OCI-LY7 (cell line): ENCODE measurements around the gene IGSF10. TPM values are rescaled to one million over a fixed set of nuclear protein-coding genes. Genes with fewer than 3 reads are reported as not detected.

ENCODE experiments used
- BruUV-seq: library from RNA; stranded (reverse); fragments of 400-500 nt; replicated peaks from 2 replicates; lab custom pipeline; 2021; lab: Mats Ljungman, UMichigan
- CTCF ChIA-PET: fragments of 300-600 bp; sonication (Branson Sonifier 250); formaldehyde crosslinking; loops from one replicate; lab custom pipeline; 2022; ENCODE audit warnings: antibody characterized with exemption; ENCODE audit not compliant: unreplicated experiment; lab: Charles Lee
- POLR2A ChIA-PET: fragments of 300-600 bp; sonication (Branson Sonifier 250); formaldehyde crosslinking; loops from one replicate; lab custom pipeline; 2022; ENCODE audit warnings: antibody characterized with exemption; lab: Charles Lee
- DNase-seq: peaks from one replicate; pipeline ENCODE4 v3.0.0-alpha.2; 2015; ENCODE audit warnings: low spot score
- H2AFZ ChIP-seq: fragments of 200-600 bp; sonication (generic), shearing (Covaris generic); 2 replicates; pipeline ENCODE4 v1.6.1; 2014; ENCODE audit warnings: mild to moderate bottlenecking, antibody characterized with exemption, low read length, moderate library complexity
- H3K27ac ChIP-seq: fragments of 200-600 bp; sonication (generic); 2 replicates; pipeline ENCODE4 v1.5.1; 2014; ENCODE audit warnings: mixed run types, low read depth, mild to moderate bottlenecking, moderate library complexity, low read length, inconsistent platforms; ENCODE audit not compliant: poor library complexity, severe bottlenecking
- H3K36me3 ChIP-seq: fragments of 200-600 bp; sonication (generic); 2 replicates; pipeline ENCODE4 v1.6.1; 2014; ENCODE audit warnings: mild to moderate bottlenecking, antibody characterized with exemption, low read length, moderate library complexity, mixed read lengths; ENCODE audit not compliant: insufficient read depth
- H3K4me1 ChIP-seq: fragments of 200-600 bp; sonication (generic); 2 replicates; pipeline ENCODE4 v1.5.1; 2014; ENCODE audit warnings: mild to moderate bottlenecking, low read length; ENCODE audit not compliant: insufficient read depth, poor library complexity, severe bottlenecking
- H3K4me2 ChIP-seq: fragments of 200-600 bp; sonication (generic); 2 replicates; pipeline ENCODE4 v1.6.1; 2014; ENCODE audit warnings: mild to moderate bottlenecking, low read length
- H3K4me3 ChIP-seq: fragments of 200-600 bp; sonication (generic); 2 replicates; pipeline ENCODE4 v1.5.1; 2014; ENCODE audit warnings: mild to moderate bottlenecking, low read depth, low read length; ENCODE audit not compliant: poor library complexity, severe bottlenecking
- H3K79me2 ChIP-seq: fragments of 200-600 bp; sonication (generic); 2 replicates; pipeline ENCODE4 v1.6.1; 2016; ENCODE audit warnings: low read depth, mild to moderate bottlenecking, low read length, moderate library complexity, mixed read lengths; ENCODE audit not compliant: insufficient read depth
- H3K9me2 ChIP-seq: fragments of 200-600 bp; sonication (generic); 2 replicates; pipeline ENCODE4 v1.6.1; 2016; ENCODE audit warnings: mild to moderate bottlenecking, low read length, mixed read lengths; ENCODE audit not compliant: insufficient read depth
- H3K9me3 ChIP-seq: fragments of 200-600 bp; sonication (generic); 2 replicates; pipeline ENCODE4 v1.6.1; 2014; ENCODE audit warnings: mild to moderate bottlenecking, mixed run types, low read length, mixed read lengths
- H4K20me1 ChIP-seq: fragments of 200-600 bp; sonication (generic); 2 replicates; pipeline ENCODE4 v1.6.1; 2014; ENCODE audit warnings: mild to moderate bottlenecking, antibody characterized with exemption, low read length, moderate library complexity, mixed read lengths; ENCODE audit not compliant: insufficient read depth
- CTCF ChIP-seq: fragments of 200-600 bp; sonication (generic); conservative IDR thresholded peaks from 2 replicates; pipeline ENCODE4 v1.5.1; 2014; ENCODE audit warnings: mild to moderate bottlenecking, antibody characterized with exemption, low read length, moderate library complexity, mixed read lengths
- EZH2phosphoT487 ChIP-seq: fragments of 200-600 bp; sonication (generic); IDR thresholded peaks from 2 replicates; pipeline ENCODE4 v1.6.1; 2018; ENCODE audit warnings: low read depth, borderline replicate concordance, mild to moderate bottlenecking, mixed run types, antibody characterized with exemption, low read length, moderate library complexity, mixed read lengths
- intact Hi-C: fragments of 100-400 bp; cut with micrococcal nuclease; formaldehyde crosslinking; loops from one replicate; pipeline ENCODE4 v1.10.0; 2022; ENCODE audit not compliant: unreplicated experiment
- total RNA-seq, 2 experiments: library from RNA; depleted of rRNA in 1 of 2; stranded (reverse); fragments of >200 nt in 1 of 2; shearing (Covaris generic) in 1 of 2; gene quantifications; 2 replicates each; pipeline ENCODE4 v1.2.3, GENCODE V29; 2014 to 2022

Gene IGSF10
- total RNA-seq, 2 experiments from 2014 or later, result not detected

DNA sequence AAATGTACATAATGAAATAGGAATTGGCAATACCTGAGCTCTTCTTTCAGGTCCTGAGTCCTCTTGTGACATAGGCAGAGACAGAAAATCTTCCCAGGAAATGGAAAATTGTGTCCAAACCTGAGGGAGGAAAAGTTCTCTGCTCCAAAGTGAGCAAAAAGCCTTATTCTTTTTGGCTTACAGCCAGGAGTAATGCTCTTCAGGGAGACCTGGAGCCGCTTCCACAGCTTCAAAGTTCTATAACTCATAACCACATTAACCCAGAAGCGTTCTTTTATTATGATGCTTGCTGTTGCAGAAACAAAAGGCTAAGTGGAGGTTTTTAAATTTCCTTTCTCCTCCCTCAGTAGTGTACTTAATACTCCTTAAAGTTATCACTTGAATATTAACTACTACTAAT is 633 bp downstream of the IGSF10 start:
- no peak for DNase-seq
- no TSS peak for BruUV-seq
- Histone ChIP-seq H3K36me3 (no peaks in the 10 kb centered on the region), H3K9me3 (no peaks in the 10 kb centered on the region), H2AFZ (no peak overlapping the region), H3K27ac (no peak overlapping the region), H3K4me1 (no peaks in the 10 kb centered on the region), H3K79me2 (no peaks in the 10 kb centered on the region), H3K4me2 (no peak overlapping the region), H4K20me1 (no peaks in the 10 kb centered on the region), H3K4me3 (no peak overlapping the region), H3K9me2 (no peaks in the 10 kb centered on the region)
- intact Hi-C loops, result loop anchor here (10.0 kb wide), 1 partner anchor 455 kb away; no protein-coding TSS in a partner anchor
- CTCF ChIA-PET, result no interaction called here
- no peak for TF ChIP-seq EZH2phosphoT487
- no peak for TF ChIP-seq CTCF
- POLR2A ChIA-PET, result interaction anchor here (0.7 to 1.2 kb wide), 2 partner anchors 17 to 1940 kb away, joined by 3 read pairs; no protein-coding TSS in a partner anchor

DNA sequence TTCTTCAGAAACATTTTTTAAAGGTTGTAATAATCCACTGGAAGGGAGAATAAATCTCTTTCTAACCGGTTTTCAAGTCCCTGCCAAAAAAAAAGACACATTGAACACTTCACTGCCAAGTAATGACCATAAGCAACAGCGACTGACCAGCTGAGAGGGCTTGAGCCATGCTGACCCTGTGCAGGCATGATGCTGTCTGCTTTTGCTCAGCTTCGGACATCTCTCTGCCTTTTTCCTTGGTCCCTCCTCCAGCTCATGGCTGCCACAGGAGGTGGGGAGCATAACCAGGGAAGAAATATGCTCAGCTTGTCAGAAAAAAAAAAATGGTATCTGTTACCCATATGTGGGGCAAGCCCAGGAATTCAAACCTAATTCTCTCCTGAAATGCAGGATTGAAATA is 1.5 kb downstream of the IGSF10 start:
- no peak overlapping the region for H3K4me2 ChIP-seq
- CTCF ChIA-PET, result no interaction called here
- H3K36me3 ChIP-seq, result no peaks in the 10 kb centered on the region
- no peak for DNase-seq
- no peaks in the 10 kb centered on the region for H3K79me2 ChIP-seq
- POLR2A ChIA-PET, result interaction anchor here (1.2 kb wide), 1 partner anchor 16 kb away, joined by 3 read pairs; no protein-coding TSS in a partner anchor
- no peaks in the 10 kb centered on the region for H3K9me3 ChIP-seq
- H3K27ac ChIP-seq, result no peak overlapping the region
- intact Hi-C loops, result no loop called here
- no TSS peak for BruUV-seq
- no peaks in the 10 kb centered on the region for H4K20me1 ChIP-seq
- no peak overlapping the region for H2AFZ ChIP-seq
- H3K9me2 ChIP-seq, result no peaks in the 10 kb centered on the region
- TF ChIP-seq EZH2phosphoT487 (no peak), CTCF (no peak)
- H3K4me1 ChIP-seq, result no peaks in the 10 kb centered on the region
- H3K4me3 ChIP-seq, result no peak overlapping the region

DNA sequence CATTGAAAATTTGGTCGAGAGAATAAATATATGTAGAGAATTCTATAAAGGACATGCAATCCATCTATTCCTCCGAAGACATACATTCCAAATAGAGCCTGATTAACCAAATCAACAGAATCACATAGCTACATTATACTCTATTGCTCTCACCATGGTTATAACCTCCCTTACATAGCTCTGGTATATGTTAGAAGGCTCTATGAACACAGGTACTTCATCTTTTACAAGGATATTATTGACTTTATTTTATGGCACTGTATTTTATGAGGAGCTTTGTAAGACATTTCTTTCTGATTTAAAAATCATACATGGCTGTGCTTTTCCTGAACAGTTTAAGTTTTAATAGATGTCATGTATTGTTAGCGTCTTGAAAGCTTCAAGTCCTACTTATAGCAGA is 4.8 kb downstream of the IGSF10 start:
- intact Hi-C loops, result no loop called here
- BruUV-seq, result no TSS peak
- H3K79me2 ChIP-seq, result no peaks in the 10 kb centered on the region
- no peak for DNase-seq
- CTCF ChIA-PET, result no interaction called here
- no peaks in the 10 kb centered on the region for H3K9me3 ChIP-seq
- H3K4me3 ChIP-seq, result no peak overlapping the region
- H3K4me1 ChIP-seq, result no peaks in the 10 kb centered on the region
- H2AFZ ChIP-seq, result no peak overlapping the region
- H4K20me1 ChIP-seq, result no peaks in the 10 kb centered on the region
- no peak for TF ChIP-seq EZH2phosphoT487
- TF ChIP-seq CTCF, result no peak
- no peak overlapping the region for H3K4me2 ChIP-seq
- H3K9me2 ChIP-seq, result no peaks in the 10 kb centered on the region
- POLR2A ChIA-PET, result no interaction called here
- H3K27ac ChIP-seq, result no peak overlapping the region
- no peaks in the 10 kb centered on the region for H3K36me3 ChIP-seq
